ENCODE data around the gene GTPBP1. TPM values are rescaled to one million over a fixed set of nuclear protein-coding genes. Genes with fewer than 3 reads are reported as not detected.

Gene GTPBP1
- total and polyA plus RNA-seq, 2 of the 13 experiments (the other 11 are each of a cell fraction or from before 2014, with no cell fraction given), result 22.3 to 27.0 TPM

- TF ChIP-seq RNF219 (CRISPR knock-in tag; IDR thresholded peaks at IDR 0.05), result no peak
- TF ChIP-seq KIAA2018 (CRISPR knock-in tag; IDR thresholded peaks at IDR 0.05; ENCODE audit: borderline replicate concordance), result no peak
- no peak for TF ChIP-seq ZNF549 (CRISPR knock-in tag; IDR thresholded peaks at IDR 0.05)
- no peak for TF ChIP-seq RBM22 (optimal IDR thresholded peaks at IDR 0.05; ENCODE audit: low read length)
- TF ChIP-seq HMGA1 (CRISPR knock-in tag; conservative IDR thresholded peaks at IDR 0.05), result no peak
- TF ChIP-seq FOXO1 (CRISPR knock-in tag; IDR thresholded peaks at IDR 0.05), result peak; percentile 53; the same call in 1 of the 2 replicates
- no peak for TF ChIP-seq MTERF4 (CRISPR knock-in tag; IDR thresholded peaks at IDR 0.05)
- TF ChIP-seq ZNF672 (CRISPR knock-in tag; IDR thresholded peaks at IDR 0.05), result no peak
- no peak for TF ChIP-seq ZNF3 (CRISPR knock-in tag; IDR thresholded peaks at IDR 0.05)
- peak; percentile 92; the same call in 1 of the 2 replicates for TF ChIP-seq ZNF160 (CRISPR knock-in tag; IDR thresholded peaks at IDR 0.05)
- TF ChIP-seq ATAD3A (CRISPR knock-in tag; IDR thresholded peaks at IDR 0.05), result no peak
- TF ChIP-seq ZNF781 (CRISPR knock-in tag; IDR thresholded peaks at IDR 0.05; ENCODE audit: borderline replicate concordance, not compliant biosample characterization), result no peak
- TF ChIP-seq GPBP1L1 (CRISPR knock-in tag; IDR thresholded peaks at IDR 0.05), result no peak
- TF ChIP-seq FOXA1 (IDR thresholded peaks at IDR 0.05), result no peak
- no peak for TF ChIP-seq FOXA1 (CRISPR knock-in tag; IDR thresholded peaks at IDR 0.05)
- TF ChIP-seq BRCA1 (CRISPR knock-in tag; IDR thresholded peaks at IDR 0.05), result no peak
- no peak for TF ChIP-seq NFIB (CRISPR knock-in tag; IDR thresholded peaks at IDR 0.05; ENCODE audit: borderline replicate concordance)
- TF ChIP-seq ZNF839 (CRISPR knock-in tag; IDR thresholded peaks at IDR 0.05; ENCODE audit: borderline replicate concordance), result no peak
These were observed 49.6 kb downstream of the GTPBP1 start (continued) for GRCh38 chr22:38755155-38755910.
